Measurements from ENCODE around the gene TAF1C.
"Not testable (repeated sequence)": the region's sequence is repeated elsewhere in the genome, so short reads cannot be mapped to it uniquely, and the experiment has no call there.

Gene TAF1C

GRCh38 chr16:84186685-84187437 lies at the start of gene TAF1C:
TAF1C (minus strand) TSS chr16:84187057; CDS start chr16:84184988, 2,069 bp downstream.
- DNase-seq (ENCODE audit: low spot score): peak; percentile 84

GRCh38 chr16:84234321-84235241 lies 47.7 kb upstream of the TAF1C start:
- DNase-seq (ENCODE audit: low spot score): peak; percentile 60

- no peak for DNase-seq (ENCODE audit: low spot score)
Observed at GRCh38 chr16:84233748-84234147, 46.9 kb upstream of the TAF1C start.

- no peak for DNase-seq (ENCODE audit: low spot score)
Observed at GRCh38 chr16:84232969-84233368, 46.1 kb upstream of the TAF1C start.

- no peak for DNase-seq (ENCODE audit: low spot score)
Observed at GRCh38 chr16:84232060-84232459, 45.2 kb upstream of the TAF1C start.

- no peak for DNase-seq (ENCODE audit: low spot score)
Observed at GRCh38 chr16:84229471-84229870, 42.6 kb upstream of the TAF1C start.

GRCh38 chr16:84228256-84228838 lies 41.5 kb upstream of the TAF1C start:
- DNase-seq (ENCODE audit: low spot score): peak; percentile 91

- no peak for DNase-seq (ENCODE audit: low spot score)
Observed at GRCh38 chr16:84227548-84227947, 40.7 kb upstream of the TAF1C start.

- no peak for DNase-seq (ENCODE audit: low spot score)
Observed at GRCh38 chr16:84226026-84226425, 39.2 kb upstream of the TAF1C start.

- DNase-seq (ENCODE audit: low spot score): no peak
Observed at GRCh38 chr16:84225571-84225970, 38.7 kb upstream of the TAF1C start.

GRCh38 chr16:84225126-84225525 lies 38.3 kb upstream of the TAF1C start:
- no peak for DNase-seq (ENCODE audit: low spot score)

- DNase-seq (ENCODE audit: low spot score): no peak
Observed at GRCh38 chr16:84224554-84224953, 37.7 kb upstream of the TAF1C start.

GRCh38 chr16:84223456-84223855 lies 36.6 kb upstream of the TAF1C start:
- no peak for DNase-seq (ENCODE audit: low spot score)

- DNase-seq (ENCODE audit: low spot score): no peak
Observed at GRCh38 chr16:84220851-84221250, 34.0 kb upstream of the TAF1C start.

GRCh38 chr16:84218956-84219355 lies 32.1 kb upstream of the TAF1C start:
- DNase-seq (ENCODE audit: low spot score): no peak

- no peak for DNase-seq (ENCODE audit: low spot score)
Observed at GRCh38 chr16:84218176-84218823, 31.4 kb upstream of the TAF1C start.

GRCh38 chr16:84216144-84216543 lies 29.3 kb upstream of the TAF1C start:
- not testable (repeated sequence) for DNase-seq (ENCODE audit: low spot score)

GRCh38 chr16:84215531-84215930 lies 28.7 kb upstream of the TAF1C start:
- DNase-seq (ENCODE audit: low spot score): no peak

GRCh38 chr16:84214451-84215066 lies 27.7 kb upstream of the TAF1C start:
- no peak for DNase-seq (ENCODE audit: low spot score)

- DNase-seq (ENCODE audit: low spot score): no peak
Observed at GRCh38 chr16:84212631-84213030, 25.8 kb upstream of the TAF1C start.

- DNase-seq (ENCODE audit: low spot score): no peak
Observed at GRCh38 chr16:84212154-84212553, 25.3 kb upstream of the TAF1C start.

GRCh38 chr16:84209989-84210388 lies 23.1 kb upstream of the TAF1C start:
- DNase-seq (ENCODE audit: low spot score): no peak
